Activated naive CD8-positive, alpha-beta T cell treated with anti-CD3 and anti-CD28 coated beads for 36 hours (primary cell): ENCODE measurements around the gene PRKAR1B. TPM values are rescaled to one million over a fixed set of nuclear protein-coding genes. Genes with fewer than 3 reads are reported as not detected.

Experiments used
- DNase-seq: peaks from one replicate; pipeline ENCODE4 v3.0.0; 2021
- H3K27ac Mint-ChIP-seq: one replicate; pipeline ENCODE4 v1.8.0; 2022; ENCODE audit warnings: mild to moderate bottlenecking, moderate library complexity, mixed read lengths
- H3K27me3 Mint-ChIP-seq: one replicate; pipeline ENCODE4 v1.8.0; 2022; ENCODE audit warnings: mild to moderate bottlenecking, mixed read lengths
- H3K36me3 Mint-ChIP-seq: one replicate; pipeline ENCODE4 v1.8.0; 2021; ENCODE audit warnings: mild to moderate bottlenecking, mixed read lengths
- H3K4me1 Mint-ChIP-seq: one replicate; pipeline ENCODE4 v1.8.0; 2021; ENCODE audit warnings: mixed read lengths
- H3K4me3 Mint-ChIP-seq: one replicate; pipeline ENCODE4 v1.8.0; 2022; ENCODE audit warnings: mild to moderate bottlenecking, moderate library complexity, mixed read lengths
- H3K9me3 Mint-ChIP-seq: one replicate; pipeline ENCODE4 v1.8.0; 2022; ENCODE audit warnings: mixed read lengths
- total RNA-seq, 2 experiments: library from RNA; stranded (reverse); gene quantifications; one replicate each; pipeline ENCODE4 v1.2.3, GENCODE V29; 2021

The PRKAR1B gene
- total RNA-seq, 2 experiments from 2014 or later = 38.1 to 40.2 TPM

- Mint-ChIP-seq H3K36me3 (peaks cover 9% of the 10 kb centered on the region), H3K27ac (no peak overlapping the region), H3K4me3 (no peak overlapping the region), H3K9me3 (peaks cover 4% of the 10 kb centered on the region), H3K27me3 (no peaks in the 10 kb centered on the region), H3K4me1 (no peaks in the 10 kb centered on the region)
- no peak for DNase-seq
Measured at GRCh38 chr7:548401-548800, 178.7 kb downstream of the PRKAR1B start.

- no peak overlapping the region for H3K4me3 Mint-ChIP-seq
- no peak for DNase-seq
- H3K9me3 Mint-ChIP-seq = peaks cover 4% of the 10 kb centered on the region
- peaks cover 9% of the 10 kb centered on the region for H3K36me3 Mint-ChIP-seq
- peaks cover 4% of the 10 kb centered on the region for H3K4me1 Mint-ChIP-seq
- no peak overlapping the region for H3K27ac Mint-ChIP-seq
- no peaks in the 10 kb centered on the region for H3K27me3 Mint-ChIP-seq
Measured at GRCh38 chr7:545470-545869, 181.6 kb downstream of the PRKAR1B start.

- peaks cover 4% of the 10 kb centered on the region for H3K4me1 Mint-ChIP-seq
- peaks cover 9% of the 10 kb centered on the region for H3K36me3 Mint-ChIP-seq
- no peak for DNase-seq
- no peak overlapping the region for H3K27ac Mint-ChIP-seq
- no peaks in the 10 kb centered on the region for H3K27me3 Mint-ChIP-seq
- H3K4me3 Mint-ChIP-seq = no peak overlapping the region
- H3K9me3 Mint-ChIP-seq = peaks cover 4% of the 10 kb centered on the region
Measured at GRCh38 chr7:544338-545221, 182.5 kb downstream of the PRKAR1B start.

GRCh38 chr7:543501-544337 lies 183.4 kb downstream of the PRKAR1B start:
- DNase-seq = no peak
- Mint-ChIP-seq H3K4me1 (peaks cover 4% of the 10 kb centered on the region), H3K36me3 (peaks cover 6% of the 10 kb centered on the region), H3K4me3 (no peak overlapping the region), H3K27ac (no peak overlapping the region), H3K9me3 (peaks cover 4% of the 10 kb centered on the region), H3K27me3 (no peaks in the 10 kb centered on the region)

- peaks cover 4% of the 10 kb centered on the region for H3K9me3 Mint-ChIP-seq
- H3K4me3 Mint-ChIP-seq = no peak overlapping the region
- H3K27ac Mint-ChIP-seq = no peak overlapping the region
- peaks cover 3% of the 10 kb centered on the region for H3K36me3 Mint-ChIP-seq
- DNase-seq = no peak
- H3K27me3 Mint-ChIP-seq = no peaks in the 10 kb centered on the region
- H3K4me1 Mint-ChIP-seq = peaks cover 4% of the 10 kb centered on the region
Measured at GRCh38 chr7:542713-543500, 184.2 kb downstream of the PRKAR1B start.

DNA sequence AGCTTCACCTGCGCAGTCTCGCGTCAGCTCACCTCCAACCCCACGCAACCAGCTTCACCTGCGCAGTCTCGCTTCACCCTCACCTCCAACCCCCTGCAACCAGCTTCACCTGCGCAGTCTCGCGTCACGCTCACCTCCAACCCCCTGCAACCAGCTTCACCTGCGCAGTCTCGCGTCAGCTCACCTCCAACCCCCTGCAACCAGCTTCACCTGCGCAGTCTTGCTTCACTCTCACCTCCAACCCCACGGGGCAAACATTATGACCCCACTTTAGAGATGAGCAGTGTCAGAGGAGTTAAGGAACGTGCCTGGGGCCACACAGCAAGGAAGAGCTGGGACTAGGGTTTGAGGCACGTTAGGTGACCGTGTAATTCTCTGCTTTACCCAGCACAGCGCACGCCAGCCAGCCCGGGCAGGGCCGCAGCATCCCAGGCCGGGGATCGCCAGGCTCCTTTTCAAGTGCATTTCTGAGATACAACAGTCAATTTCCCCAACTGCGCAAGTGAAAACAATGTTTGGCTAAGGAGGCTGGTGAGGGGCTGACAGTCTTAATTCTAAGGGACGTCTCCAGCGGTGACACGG lies 184.9 kb downstream of the PRKAR1B start:
- DNase-seq = no peak
- peaks cover 4% of the 10 kb centered on the region for H3K9me3 Mint-ChIP-seq
- no peak overlapping the region for H3K4me3 Mint-ChIP-seq
- H3K27ac Mint-ChIP-seq = no peak overlapping the region
- peaks cover 4% of the 10 kb centered on the region for H3K4me1 Mint-ChIP-seq
- H3K27me3 Mint-ChIP-seq = no peaks in the 10 kb centered on the region
- H3K36me3 Mint-ChIP-seq = peaks cover 3% of the 10 kb centered on the region

DNA sequence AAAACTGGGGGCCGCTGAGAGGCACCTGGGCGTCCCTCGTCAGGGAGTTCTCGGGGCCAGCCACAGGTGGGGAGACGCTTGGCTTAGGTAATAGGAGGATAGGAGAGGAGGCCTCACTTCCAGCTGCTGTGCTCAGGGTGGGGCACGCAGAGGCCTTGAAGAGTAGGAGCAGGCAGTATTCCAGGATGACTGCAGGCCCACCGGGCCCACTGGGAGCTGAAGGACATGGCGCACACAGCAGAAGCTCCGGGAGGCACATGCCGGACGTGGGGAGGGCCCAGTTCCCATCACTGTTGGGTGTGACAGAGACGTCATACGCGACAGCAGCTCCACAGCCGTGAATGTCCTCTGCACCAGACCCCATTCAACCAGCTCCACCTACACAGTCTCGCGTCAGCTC lies 185.4 kb downstream of the PRKAR1B start:
- Mint-ChIP-seq H3K4me1 (peaks cover 4% of the 10 kb centered on the region), H3K27me3 (no peaks in the 10 kb centered on the region), H3K36me3 (no peaks in the 10 kb centered on the region), H3K27ac (no peak overlapping the region), H3K4me3 (no peak overlapping the region), H3K9me3 (peaks cover 4% of the 10 kb centered on the region)
- no peak for DNase-seq

DNA sequence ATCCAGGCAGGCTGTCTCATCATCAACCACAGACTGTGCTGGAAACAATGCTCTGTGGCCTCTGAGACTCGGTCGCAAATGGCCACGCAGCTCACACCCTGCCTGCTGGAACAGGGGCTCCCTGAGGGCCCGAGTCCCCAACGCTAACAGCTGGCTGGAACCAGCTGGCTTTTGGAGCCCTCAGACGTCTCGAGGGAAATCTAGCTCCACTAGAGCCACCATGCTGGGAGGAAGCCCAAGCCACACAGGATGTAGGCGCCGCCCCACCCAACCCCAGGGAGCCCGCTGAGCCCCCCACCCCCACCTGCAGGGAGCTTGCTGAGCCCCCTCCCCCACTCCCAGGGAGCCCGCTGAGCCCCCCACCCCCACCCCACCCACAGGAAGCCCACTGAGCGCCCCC lies 186.1 kb downstream of the PRKAR1B start:
- DNase-seq = no peak
- Mint-ChIP-seq H3K27me3 (no peaks in the 10 kb centered on the region), H3K4me1 (peaks cover 4% of the 10 kb centered on the region), H3K4me3 (no peak overlapping the region), H3K27ac (no peak overlapping the region), H3K36me3 (no peaks in the 10 kb centered on the region), H3K9me3 (peaks cover 5% of the 10 kb centered on the region)

GRCh38 chr7:540579-540978 lies 186.5 kb downstream of the PRKAR1B start:
- Mint-ChIP-seq H3K9me3 (peaks cover 5% of the 10 kb centered on the region), H3K4me1 (peaks cover 4% of the 10 kb centered on the region), H3K36me3 (no peaks in the 10 kb centered on the region), H3K4me3 (no peak overlapping the region), H3K27ac (no peak overlapping the region), H3K27me3 (no peaks in the 10 kb centered on the region)
- DNase-seq = no peak

DNA sequence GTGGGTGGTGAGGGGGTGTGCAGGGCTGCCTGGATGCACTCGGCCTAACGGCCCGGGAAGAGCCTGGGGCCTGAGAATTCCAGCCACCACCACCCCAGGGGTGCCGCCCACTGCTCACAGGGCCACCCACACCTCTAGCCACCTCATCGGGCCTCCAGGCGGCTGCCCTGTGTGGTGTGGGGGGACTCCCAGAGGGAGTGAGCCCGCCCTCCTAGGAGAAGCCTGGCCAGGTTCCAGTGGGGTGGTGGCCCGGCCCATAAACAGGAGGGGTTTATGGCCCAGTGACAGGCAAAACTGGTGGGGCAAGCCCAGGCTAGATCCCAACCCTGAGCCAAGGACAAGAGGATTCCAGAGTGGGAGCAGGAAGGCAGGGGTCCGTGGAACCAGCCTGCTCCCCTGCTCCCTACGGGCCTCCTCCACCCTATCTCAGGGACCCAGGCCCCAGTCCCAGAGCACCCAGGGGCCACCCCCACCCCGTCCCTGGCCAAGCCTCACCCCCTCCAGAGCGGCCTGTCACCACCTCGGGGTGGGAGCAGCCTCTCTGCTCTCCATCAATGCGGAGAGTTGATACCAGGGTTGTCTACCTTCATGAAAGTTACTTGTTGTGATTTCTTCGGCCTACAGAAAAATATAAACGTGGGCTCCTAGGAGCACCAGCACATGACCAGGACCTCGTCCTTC lies 187.2 kb downstream of the PRKAR1B start:
- H3K36me3 Mint-ChIP-seq = no peaks in the 10 kb centered on the region

GRCh38 chr7:538764-539685 lies 188.1 kb downstream of the PRKAR1B start:
- no peaks in the 10 kb centered on the region for H3K36me3 Mint-ChIP-seq
- no peaks in the 10 kb centered on the region for H3K27me3 Mint-ChIP-seq
- H3K4me3 Mint-ChIP-seq = no peak overlapping the region
- H3K27ac Mint-ChIP-seq = no peak overlapping the region
- no peak for DNase-seq
- peaks cover 1% of the 10 kb centered on the region for H3K9me3 Mint-ChIP-seq
- H3K4me1 Mint-ChIP-seq = peaks cover 4% of the 10 kb centered on the region

More for the DNA sequence above, 187.2 kb downstream of the PRKAR1B start:
- Mint-ChIP-seq H3K9me3 (peaks cover 1% of the 10 kb centered on the region), H3K4me3 (no peak overlapping the region), H3K4me1 (peaks cover 4% of the 10 kb centered on the region), H3K27ac (no peak overlapping the region), H3K27me3 (no peaks in the 10 kb centered on the region)
- no peak for DNase-seq

GRCh38 chr7:537911-538634 lies 189.0 kb downstream of the PRKAR1B start:
- no peak for DNase-seq
- Mint-ChIP-seq H3K27me3 (no peaks in the 10 kb centered on the region), H3K36me3 (no peaks in the 10 kb centered on the region), H3K4me3 (no peak overlapping the region), H3K9me3 (peaks cover 1% of the 10 kb centered on the region), H3K4me1 (peaks cover 4% of the 10 kb centered on the region), H3K27ac (no peak overlapping the region)

DNA sequence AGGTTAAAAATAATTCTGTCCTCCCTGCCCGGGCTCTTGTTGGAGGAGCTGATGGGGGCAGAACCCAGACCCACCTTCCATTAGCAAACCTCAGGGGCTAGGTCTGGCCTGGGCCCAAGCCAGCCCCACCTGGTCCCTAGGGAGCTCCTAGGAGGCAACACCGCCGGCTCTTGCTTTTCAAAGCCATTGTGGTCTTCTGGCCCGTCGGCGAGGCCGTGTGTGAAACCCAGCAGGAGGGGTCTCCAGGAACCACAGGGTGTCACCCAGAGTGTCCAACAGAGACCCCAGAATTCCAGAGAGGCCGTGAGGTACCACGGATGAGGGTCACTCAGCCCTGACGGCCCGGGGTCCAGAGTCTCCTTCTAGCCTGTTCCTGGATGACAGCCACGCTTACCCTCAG lies 190.8 kb downstream of the PRKAR1B start:
- Mint-ChIP-seq H3K9me3 (peaks cover 1% of the 10 kb centered on the region), H3K4me1 (peaks cover 6% of the 10 kb centered on the region), H3K36me3 (no peaks in the 10 kb centered on the region), H3K27me3 (no peaks in the 10 kb centered on the region), H3K27ac (no peak overlapping the region), H3K4me3 (no peak overlapping the region)
- no peak for DNase-seq
